Ovary (tissue), 9 donors: ENCODE measurements around the gene GOPC. TPM values are rescaled to one million over a fixed set of nuclear protein-coding genes. Genes with fewer than 3 reads are reported as not detected.
"Not testable (repeated sequence)": the region's sequence is repeated elsewhere in the genome, so short reads cannot be mapped to it uniquely, and the experiment has no call there.

Source experiments
- DNase-seq, 5 donors: peaks; one replicate each; pipeline ENCODE4 v3.0.0-alpha.2; 2019 to 2020
- H3K27ac ChIP-seq, 2 donors: fragments of 200-600 bp; one replicate each; pipeline versions ENCODE4 v1.5.1 to v1.8.0; 2019 to 2022
- H3K27me3 ChIP-seq: fragments of 200-600 bp; one replicate; pipeline ENCODE4 v1.8.0; 2022
- H3K36me3 ChIP-seq: fragments of 200-600 bp; sonication (generic); one replicate; pipeline ENCODE4 v1.5.1; 2019
- H3K4me1 ChIP-seq: one replicate; pipeline ENCODE4 v1.8.1; 2013; ENCODE audit warnings: mild to moderate bottlenecking, moderate library complexity; ENCODE audit not compliant: insufficient read depth
- H3K4me3 ChIP-seq: fragments of 200-600 bp; sonication (generic); one replicate; pipeline ENCODE4 v1.5.1; 2017
- H3K9me3 ChIP-seq, 2 donors: fragments of 200-600 bp in 1 of 2; sonication (generic) in 1 of 2; one replicate each; pipeline versions ENCODE4 v1.5.1 to v1.8.1; 2013 to 2019; ENCODE audit warnings: mild to moderate bottlenecking in 1 of 2, moderate library complexity in 1 of 2
- EP300 ChIP-seq: sonication (generic); formaldehyde crosslinking; IDR thresholded peaks from one replicate; pipeline ENCODE4 v1.6.1; 2017; ENCODE audit warnings: antibody characterized with exemption
- POLR2A ChIP-seq: fragments of 450-650 bp; IDR thresholded peaks from one replicate; pipeline ENCODE4 v1.6.1; 2017; ENCODE audit warnings: antibody characterized with exemption, mild to moderate bottlenecking, moderate library complexity
- WGBS, 3 donors: extraction: QIAGEN DNeasy Blood & Tissue Kit in 1 of 3; methylation state at CpG; one replicate each; pipeline versions ENCODE4 v1.1.5 to v1.1.7; 2013 to 2017; 5-methylcytosine and 5-hydroxymethylcytosine counted together
- intact Hi-C, 4 donors: fragments of 100-400 bp; cut with DNase I; formaldehyde crosslinking; loops; one replicate each; pipeline versions ENCODE4 v1.11.0 to v1.15.1; 2022 to 2023
- polyA plus RNA-seq, 2 donors: library from polyadenylated mRNA; stranded (reverse); fragments of 200-250 nt in 1 of 2; fragments of 350-450 nt in 1 of 2; fragmentation: Illumina TruSeq in 1 of 2; extraction: RNeasy Lipid Tissue Mini Kit (QIAGEN cat#74804) in 1 of 2; gene quantifications; one replicate each; pipeline ENCODE4 v1.2.3, GENCODE V29; 2013 to 2014
- total RNA-seq, 7 donors: library from RNA; depleted of rRNA in 2 of 7; stranded (reverse); fragments of >200 nt in 2 of 7; fragmentation: NEBNext Ultra II Directional in 3 of 7; extraction: Animal tissue kit (Norgen Biotek cat#: 25700) in 3 of 7; gene quantifications; one replicate each; pipeline versions ENCODE4 v1.1.0 to v1.2.4, GENCODE V29; 2016 to 2023
- TF ChIP-seq, protein P1 (sequence below), 3 donors: fragments of 450-650 bp in 2 of 3; fragments of 200-600 bp in 1 of 3; IDR thresholded peaks; one replicate each; pipeline versions ENCODE4 v1.5.1 to v1.8.0; 2016 to 2022; ENCODE audit warnings: antibody characterized with exemption in 3 of 3, mild to moderate bottlenecking in 1 of 3
- donor health status: DM: no; HTN: no; CAD: no; lungs with moderate emphysema.
- donor health status: DM: no; HTN: no; CAD: no.
- donor health status: Bipolar disorder and iron deficiency.
- donor health status: DM: yes; HTN: yes; CAD: no.
- donor health status: DM: no; HTN: no; CAD: no.
- donor health status: DM: yes; HTN: yes; CAD: no.

The GOPC gene
- total and polyA plus RNA-seq, 9 donors: 17.0 to 27.6 (median 24.3) TPM

DNA sequence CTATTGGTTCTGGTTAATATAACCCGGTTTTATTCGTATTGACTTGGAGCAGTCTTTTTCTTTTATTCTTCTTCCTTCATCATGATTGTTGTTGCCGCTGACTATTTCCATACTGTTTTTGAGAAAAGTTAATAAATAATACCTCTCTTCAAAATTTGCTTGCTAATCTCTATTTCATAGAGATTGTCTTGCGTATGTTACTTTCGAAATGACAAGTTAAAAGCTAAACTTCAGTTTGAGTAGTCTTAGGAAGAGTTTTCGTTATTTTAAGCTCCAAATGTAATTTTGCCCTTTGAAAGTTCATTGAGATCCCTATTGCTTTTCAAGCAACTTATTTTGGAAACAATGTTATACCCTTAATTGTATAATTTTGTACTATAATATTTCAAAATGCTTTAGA is 83.4 kb downstream of the GOPC start:
- no peak overlapping the region for H3K27ac ChIP-seq
- no peaks in the 10 kb centered on the region for H3K4me1 ChIP-seq
- intact Hi-C loops: no loop called here
- H3K27me3 ChIP-seq: no peaks in the 10 kb centered on the region
- no peak overlapping the region for H3K4me3 ChIP-seq
- TF ChIP-seq POLR2A (no peak), EP300 (no peak)
- no peaks in the 10 kb centered on the region for H3K9me3 ChIP-seq
- no peaks in the 10 kb centered on the region for H3K36me3 ChIP-seq
- DNase-seq: no peak
- 95 to 97% (median 96%) methylated on average over 6 of the region's 6 CpGs for WGBS, 3 donors

DNA sequence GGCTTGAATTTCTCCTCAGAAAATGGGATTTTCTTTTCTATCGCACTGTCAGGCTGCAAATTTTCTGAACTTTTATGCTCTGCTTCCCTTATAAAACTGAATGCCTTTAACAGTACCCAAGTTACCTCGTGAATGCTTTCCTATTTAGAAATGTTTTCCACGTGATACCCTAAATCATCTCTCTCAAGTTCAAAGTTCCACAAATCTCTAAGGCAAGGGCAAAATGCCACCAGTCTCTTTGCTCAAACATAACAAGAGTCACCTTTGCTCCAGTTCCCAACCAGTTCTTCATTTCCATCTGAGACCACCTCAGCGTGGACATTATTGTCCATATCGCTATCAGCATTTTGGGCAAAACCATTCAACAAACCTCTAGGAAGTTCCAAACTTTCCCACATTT is 84.3 kb downstream of the GOPC start:
- H3K4me1 ChIP-seq, intact Hi-C loops, H3K9me3 ChIP-seq, DNase-seq, H3K36me3 ChIP-seq, H3K4me3 ChIP-seq, H3K27ac ChIP-seq, H3K27me3 ChIP-seq: not testable (repeated sequence)
- WGBS, 3 donors: 91 to 93% (median 93%) methylated on average over 5 of the region's 5 CpGs

DNA sequence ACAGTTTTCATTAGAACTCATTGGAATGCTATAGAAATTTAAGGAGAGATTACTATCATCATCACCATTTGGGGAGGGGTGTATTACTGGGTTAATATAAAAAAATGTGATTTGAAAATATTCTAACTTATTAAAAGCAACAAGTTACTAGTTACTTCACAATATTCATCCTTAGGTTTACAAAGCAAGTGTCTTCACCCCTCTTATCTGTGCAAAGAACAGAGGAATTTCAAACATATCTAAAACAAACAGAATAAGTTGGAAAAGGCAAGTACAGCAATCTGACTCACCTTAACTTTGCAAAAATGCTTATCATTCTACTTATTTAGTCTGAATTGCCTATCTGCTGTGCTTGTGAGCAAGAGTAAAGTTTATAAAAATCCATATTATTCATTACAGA is 87.0 kb downstream of the GOPC start:
- Histone ChIP-seq H3K27me3 (no peaks in the 10 kb centered on the region), H3K9me3 (no peaks in the 10 kb centered on the region), H3K4me3 (no peak overlapping the region), H3K27ac (no peak overlapping the region), H3K4me1 (no peaks in the 10 kb centered on the region), H3K36me3 (no peaks in the 10 kb centered on the region)
- TF ChIP-seq POLR2A (no peak), EP300 (no peak)
- TF ChIP-seq, protein P1, sequence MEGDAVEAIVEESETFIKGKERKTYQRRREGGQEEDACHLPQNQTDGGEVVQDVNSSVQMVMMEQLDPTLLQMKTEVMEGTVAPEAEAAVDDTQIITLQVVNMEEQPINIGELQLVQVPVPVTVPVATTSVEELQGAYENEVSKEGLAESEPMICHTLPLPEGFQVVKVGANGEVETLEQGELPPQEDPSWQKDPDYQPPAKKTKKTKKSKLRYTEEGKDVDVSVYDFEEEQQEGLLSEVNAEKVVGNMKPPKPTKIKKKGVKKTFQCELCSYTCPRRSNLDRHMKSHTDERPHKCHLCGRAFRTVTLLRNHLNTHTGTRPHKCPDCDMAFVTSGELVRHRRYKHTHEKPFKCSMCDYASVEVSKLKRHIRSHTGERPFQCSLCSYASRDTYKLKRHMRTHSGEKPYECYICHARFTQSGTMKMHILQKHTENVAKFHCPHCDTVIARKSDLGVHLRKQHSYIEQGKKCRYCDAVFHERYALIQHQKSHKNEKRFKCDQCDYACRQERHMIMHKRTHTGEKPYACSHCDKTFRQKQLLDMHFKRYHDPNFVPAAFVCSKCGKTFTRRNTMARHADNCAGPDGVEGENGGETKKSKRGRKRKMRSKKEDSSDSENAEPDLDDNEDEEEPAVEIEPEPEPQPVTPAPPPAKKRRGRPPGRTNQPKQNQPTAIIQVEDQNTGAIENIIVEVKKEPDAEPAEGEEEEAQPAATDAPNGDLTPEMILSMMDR (IDR thresholded peaks at IDR 0.05): no peak
- no peak for DNase-seq
- intact Hi-C loops: no loop called here

DNA sequence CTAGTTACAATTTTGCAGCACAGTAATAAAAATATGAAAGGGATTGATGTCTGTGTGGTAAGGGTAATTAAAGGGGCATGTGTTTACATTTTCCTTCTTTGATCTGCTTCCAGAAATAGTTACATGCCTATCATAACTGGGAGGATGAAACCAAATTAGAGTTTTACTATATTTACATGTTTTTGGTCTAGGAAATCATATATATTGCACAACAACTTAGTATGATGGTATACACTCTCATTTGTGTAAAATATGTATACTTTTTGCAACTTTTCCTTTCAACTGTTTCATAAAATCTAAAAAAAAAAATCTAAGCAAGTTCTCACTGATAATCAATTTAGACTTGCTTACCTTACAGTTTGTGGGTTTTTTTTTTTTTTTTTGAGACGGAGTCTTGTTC is 87.7 kb downstream of the GOPC start:
- H3K27me3 ChIP-seq: no peaks in the 10 kb centered on the region
- H3K4me1 ChIP-seq: no peaks in the 10 kb centered on the region
- intact Hi-C loops: no loop called here
- no peak overlapping the region for H3K4me3 ChIP-seq
- no peaks in the 10 kb centered on the region for H3K9me3 ChIP-seq
- no peak for DNase-seq
- H3K36me3 ChIP-seq: no peaks in the 10 kb centered on the region
- TF ChIP-seq EP300 (no peak), POLR2A (no peak)
- TF ChIP-seq, protein P1 (IDR thresholded peaks at IDR 0.05): no peak
- H3K27ac ChIP-seq: no peak overlapping the region
- 86 to 97% (median 96%) methylated on average over 1 of the region's 1 CpG for WGBS, 3 donors

DNA sequence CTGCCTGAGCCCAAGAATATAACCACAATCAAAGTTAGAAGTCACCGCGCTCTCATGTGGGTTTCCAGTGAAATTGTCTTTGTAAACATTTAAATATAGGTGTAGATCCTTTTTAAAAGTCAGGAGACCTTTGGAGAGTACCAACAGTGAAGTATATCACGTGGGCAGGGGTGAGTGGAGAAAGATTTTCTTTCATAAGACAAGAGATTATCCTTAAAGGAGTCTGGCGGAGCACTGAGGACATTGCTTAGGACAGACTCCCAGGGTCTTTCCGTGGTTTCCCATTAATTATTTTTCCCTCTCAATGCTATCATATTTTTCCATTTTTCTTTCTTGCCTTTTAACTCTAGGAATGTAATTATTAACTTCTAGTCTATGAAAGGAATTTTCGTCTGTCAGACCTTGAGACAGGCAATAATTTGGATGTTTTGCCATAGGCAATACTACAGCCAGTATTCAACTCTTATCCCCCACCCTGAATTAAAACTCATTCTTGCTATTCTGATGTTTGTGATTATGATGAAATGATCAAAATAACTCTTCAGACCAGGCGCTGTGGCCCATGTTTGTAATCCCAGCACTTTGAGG is 88.4 kb downstream of the GOPC start:
- TF ChIP-seq POLR2A (no peak), EP300 (no peak)
- TF ChIP-seq, protein P1 (IDR thresholded peaks at IDR 0.05): no peak
- Histone ChIP-seq H3K9me3 (no peaks in the 10 kb centered on the region), H3K27ac (no peak overlapping the region), H3K27me3 (no peaks in the 10 kb centered on the region), H3K36me3 (no peaks in the 10 kb centered on the region), H3K4me1 (no peaks in the 10 kb centered on the region), H3K4me3 (no peak overlapping the region)
- intact Hi-C loops: no loop called here
- DNase-seq: no peak
- WGBS, 3 donors: 49 to 74% (median 65%) methylated on average over 7 of the region's 7 CpGs
